ENCODE results near the gene WWC2.

WWC2 gene

DNA sequence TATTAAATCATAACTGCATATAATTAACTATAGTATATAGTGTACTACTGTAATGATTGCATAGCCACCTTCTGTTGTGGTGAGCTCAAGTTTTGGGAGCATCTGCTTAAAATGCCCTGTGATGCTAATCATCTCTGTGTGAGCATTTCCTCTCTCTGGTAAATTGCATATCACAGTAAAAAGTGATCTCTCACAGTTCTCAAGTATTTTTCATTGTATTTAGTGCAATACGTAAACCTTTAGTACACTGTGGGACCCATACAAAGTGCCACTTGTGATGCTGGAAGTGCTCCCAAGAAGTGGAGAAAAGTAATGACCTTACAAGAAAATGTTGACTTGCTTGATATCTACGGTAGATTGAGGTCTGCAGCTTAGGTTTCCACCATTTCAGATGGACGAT is 82.0 kb downstream of the WWC2 start:
- no peak overlapping the region for H3K4me3 ChIP-seq (replicated peaks; ENCODE audit: insufficient read depth, low read length)
- no peak for DNase-seq (ENCODE audit: low read depth in 1 of 2, low spot score in 1 of 2)
- TF ChIP-seq, protein P1, sequence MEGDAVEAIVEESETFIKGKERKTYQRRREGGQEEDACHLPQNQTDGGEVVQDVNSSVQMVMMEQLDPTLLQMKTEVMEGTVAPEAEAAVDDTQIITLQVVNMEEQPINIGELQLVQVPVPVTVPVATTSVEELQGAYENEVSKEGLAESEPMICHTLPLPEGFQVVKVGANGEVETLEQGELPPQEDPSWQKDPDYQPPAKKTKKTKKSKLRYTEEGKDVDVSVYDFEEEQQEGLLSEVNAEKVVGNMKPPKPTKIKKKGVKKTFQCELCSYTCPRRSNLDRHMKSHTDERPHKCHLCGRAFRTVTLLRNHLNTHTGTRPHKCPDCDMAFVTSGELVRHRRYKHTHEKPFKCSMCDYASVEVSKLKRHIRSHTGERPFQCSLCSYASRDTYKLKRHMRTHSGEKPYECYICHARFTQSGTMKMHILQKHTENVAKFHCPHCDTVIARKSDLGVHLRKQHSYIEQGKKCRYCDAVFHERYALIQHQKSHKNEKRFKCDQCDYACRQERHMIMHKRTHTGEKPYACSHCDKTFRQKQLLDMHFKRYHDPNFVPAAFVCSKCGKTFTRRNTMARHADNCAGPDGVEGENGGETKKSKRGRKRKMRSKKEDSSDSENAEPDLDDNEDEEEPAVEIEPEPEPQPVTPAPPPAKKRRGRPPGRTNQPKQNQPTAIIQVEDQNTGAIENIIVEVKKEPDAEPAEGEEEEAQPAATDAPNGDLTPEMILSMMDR (IDR thresholded peaks at IDR 0.05; ENCODE audit: insufficient read depth, low read length), result no peak
- TF ChIP-seq SPI1 (IDR thresholded peaks at IDR 0.05; ENCODE audit: borderline replicate concordance, low read depth) (no peak), GABPA (IDR thresholded peaks at IDR 0.05; ENCODE audit: low read depth) (no peak), POLR2AphosphoS5 (IDR thresholded peaks at IDR 0.05; ENCODE audit: low read depth) (no peak)
- TF ChIP-seq, protein P2, sequence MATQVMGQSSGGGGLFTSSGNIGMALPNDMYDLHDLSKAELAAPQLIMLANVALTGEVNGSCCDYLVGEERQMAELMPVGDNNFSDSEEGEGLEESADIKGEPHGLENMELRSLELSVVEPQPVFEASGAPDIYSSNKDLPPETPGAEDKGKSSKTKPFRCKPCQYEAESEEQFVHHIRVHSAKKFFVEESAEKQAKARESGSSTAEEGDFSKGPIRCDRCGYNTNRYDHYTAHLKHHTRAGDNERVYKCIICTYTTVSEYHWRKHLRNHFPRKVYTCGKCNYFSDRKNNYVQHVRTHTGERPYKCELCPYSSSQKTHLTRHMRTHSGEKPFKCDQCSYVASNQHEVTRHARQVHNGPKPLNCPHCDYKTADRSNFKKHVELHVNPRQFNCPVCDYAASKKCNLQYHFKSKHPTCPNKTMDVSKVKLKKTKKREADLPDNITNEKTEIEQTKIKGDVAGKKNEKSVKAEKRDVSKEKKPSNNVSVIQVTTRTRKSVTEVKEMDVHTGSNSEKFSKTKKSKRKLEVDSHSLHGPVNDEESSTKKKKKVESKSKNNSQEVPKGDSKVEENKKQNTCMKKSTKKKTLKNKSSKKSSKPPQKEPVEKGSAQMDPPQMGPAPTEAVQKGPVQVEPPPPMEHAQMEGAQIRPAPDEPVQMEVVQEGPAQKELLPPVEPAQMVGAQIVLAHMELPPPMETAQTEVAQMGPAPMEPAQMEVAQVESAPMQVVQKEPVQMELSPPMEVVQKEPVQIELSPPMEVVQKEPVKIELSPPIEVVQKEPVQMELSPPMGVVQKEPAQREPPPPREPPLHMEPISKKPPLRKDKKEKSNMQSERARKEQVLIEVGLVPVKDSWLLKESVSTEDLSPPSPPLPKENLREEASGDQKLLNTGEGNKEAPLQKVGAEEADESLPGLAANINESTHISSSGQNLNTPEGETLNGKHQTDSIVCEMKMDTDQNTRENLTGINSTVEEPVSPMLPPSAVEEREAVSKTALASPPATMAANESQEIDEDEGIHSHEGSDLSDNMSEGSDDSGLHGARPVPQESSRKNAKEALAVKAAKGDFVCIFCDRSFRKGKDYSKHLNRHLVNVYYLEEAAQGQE (IDR thresholded peaks at IDR 0.05; ENCODE audit: insufficient replicate concordance, low read depth), result no peak
- no peaks in the 10 kb centered on the region for H3K27me3 ChIP-seq (ENCODE audit: insufficient read depth, poor library complexity, severe bottlenecking)
- no peak overlapping the region for H3K27ac ChIP-seq (replicated peaks)

DNA sequence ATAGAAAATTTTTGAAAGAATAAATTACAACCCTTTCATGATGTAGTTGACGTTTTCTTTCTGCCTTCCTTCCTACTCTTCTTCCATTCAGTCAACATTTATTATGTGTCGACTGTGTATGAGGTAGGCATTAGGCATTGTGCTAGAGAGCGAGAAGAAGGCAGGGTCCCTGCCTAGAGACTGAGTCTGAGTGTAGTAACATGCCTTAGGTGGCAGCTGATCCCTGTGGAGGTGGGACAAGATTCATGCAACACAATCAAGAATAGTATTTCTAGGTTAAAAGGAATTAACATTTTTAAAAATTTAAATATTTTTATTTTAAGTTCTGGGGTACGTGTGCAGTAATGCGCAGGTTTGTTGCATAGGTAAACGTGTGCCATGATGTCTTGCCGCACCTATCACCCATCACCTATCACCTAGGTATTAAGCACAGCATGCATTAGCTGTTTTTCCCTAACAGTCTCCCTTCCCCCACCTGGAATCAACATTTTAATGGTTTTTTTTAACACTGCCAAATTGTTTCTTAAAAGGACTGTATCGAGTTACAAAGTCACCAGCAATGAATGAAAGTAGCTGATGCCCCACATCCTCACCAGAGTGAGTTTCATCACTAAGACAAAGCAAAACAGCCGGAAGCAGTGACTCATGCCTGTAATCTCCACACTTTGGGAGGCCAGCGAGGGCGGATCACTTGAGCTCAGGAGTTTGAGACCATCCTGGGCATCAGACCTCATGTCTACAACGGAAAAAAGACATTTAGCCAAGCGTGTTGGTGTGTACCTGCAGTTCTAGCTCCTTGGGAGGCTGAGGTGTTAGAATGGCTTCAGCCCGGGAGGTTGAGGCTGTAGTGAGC is 84.0 kb downstream of the WWC2 start:
- DNase-seq (ENCODE audit: low read depth in 1 of 2, low spot score in 1 of 2), result peak in 1 of 2 experiments; percentile 1
- Histone ChIP-seq H3K4me3 (replicated peaks; ENCODE audit: insufficient read depth, low read length) (no peak overlapping the region), H3K27ac (replicated peaks) (no peak overlapping the region), H3K27me3 (ENCODE audit: insufficient read depth, poor library complexity, severe bottlenecking) (no peaks in the 10 kb centered on the region)
- TF ChIP-seq, protein P1 (IDR thresholded peaks at IDR 0.05; ENCODE audit: insufficient read depth, low read length), result no peak
- TF ChIP-seq POLR2AphosphoS5 (IDR thresholded peaks at IDR 0.05; ENCODE audit: low read depth), result no peak
- TF ChIP-seq GABPA (IDR thresholded peaks at IDR 0.05; ENCODE audit: low read depth), result no peak
- TF ChIP-seq, protein P2 (IDR thresholded peaks at IDR 0.05; ENCODE audit: insufficient replicate concordance, low read depth), result no peak
- TF ChIP-seq SPI1 (IDR thresholded peaks at IDR 0.05; ENCODE audit: borderline replicate concordance, low read depth), result no peak

DNA sequence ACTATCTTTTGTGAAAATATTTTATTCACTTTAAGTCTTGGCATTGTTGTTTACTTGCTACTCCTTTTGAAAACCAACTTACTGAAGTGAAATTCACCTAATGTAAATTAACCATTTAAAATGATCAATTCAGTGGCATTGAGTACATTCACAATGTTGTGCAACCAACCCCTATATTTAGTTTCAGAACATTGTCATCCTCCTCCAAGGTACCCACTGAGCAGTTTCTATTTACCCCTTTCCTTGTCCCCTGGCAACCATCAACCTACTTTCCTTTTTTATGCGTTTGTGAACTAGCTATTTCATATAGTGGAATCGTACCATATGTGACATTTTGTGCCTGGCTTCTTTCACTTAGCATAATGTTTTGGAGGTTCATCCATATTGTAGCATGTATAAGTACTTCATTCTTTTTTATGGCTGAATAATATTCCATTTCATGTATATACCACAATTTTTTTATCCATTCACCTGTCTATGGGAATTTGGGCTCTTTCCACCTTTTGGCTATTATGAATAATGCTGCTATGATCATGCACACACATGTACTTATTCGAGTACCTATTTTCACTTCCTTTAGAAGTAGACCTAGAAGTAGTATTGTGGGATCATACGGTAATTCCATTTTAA is 85.0 kb downstream of the WWC2 start:
- no peak overlapping the region for H3K4me3 ChIP-seq (replicated peaks; ENCODE audit: insufficient read depth, low read length)
- no peak for DNase-seq (ENCODE audit: low read depth in 1 of 2, low spot score in 1 of 2)
- TF ChIP-seq GABPA (IDR thresholded peaks at IDR 0.05; ENCODE audit: low read depth), result no peak
- TF ChIP-seq, protein P2 (IDR thresholded peaks at IDR 0.05; ENCODE audit: insufficient replicate concordance, low read depth), result no peak
- TF ChIP-seq, protein P1 (IDR thresholded peaks at IDR 0.05; ENCODE audit: insufficient read depth, low read length), result no peak
- TF ChIP-seq POLR2AphosphoS5 (IDR thresholded peaks at IDR 0.05; ENCODE audit: low read depth), result no peak
- no peak for TF ChIP-seq SPI1 (IDR thresholded peaks at IDR 0.05; ENCODE audit: borderline replicate concordance, low read depth)
- H3K27me3 ChIP-seq (ENCODE audit: insufficient read depth, poor library complexity, severe bottlenecking), result no peaks in the 10 kb centered on the region
- no peak overlapping the region for H3K27ac ChIP-seq (replicated peaks)

All from HL-60 (cell line).